Measurements from ENCODE around the gene PRPF18. TPM values are rescaled to one million over a fixed set of nuclear protein-coding genes. Genes with fewer than 3 reads are reported as not detected.
A peak's percentile ranks its signal among the peaks of the same experiment; 100 is the strongest.

PRPF18 gene
- total RNA-seq, 1 donor from 2014 or later = 22.9 TPM

DNA sequence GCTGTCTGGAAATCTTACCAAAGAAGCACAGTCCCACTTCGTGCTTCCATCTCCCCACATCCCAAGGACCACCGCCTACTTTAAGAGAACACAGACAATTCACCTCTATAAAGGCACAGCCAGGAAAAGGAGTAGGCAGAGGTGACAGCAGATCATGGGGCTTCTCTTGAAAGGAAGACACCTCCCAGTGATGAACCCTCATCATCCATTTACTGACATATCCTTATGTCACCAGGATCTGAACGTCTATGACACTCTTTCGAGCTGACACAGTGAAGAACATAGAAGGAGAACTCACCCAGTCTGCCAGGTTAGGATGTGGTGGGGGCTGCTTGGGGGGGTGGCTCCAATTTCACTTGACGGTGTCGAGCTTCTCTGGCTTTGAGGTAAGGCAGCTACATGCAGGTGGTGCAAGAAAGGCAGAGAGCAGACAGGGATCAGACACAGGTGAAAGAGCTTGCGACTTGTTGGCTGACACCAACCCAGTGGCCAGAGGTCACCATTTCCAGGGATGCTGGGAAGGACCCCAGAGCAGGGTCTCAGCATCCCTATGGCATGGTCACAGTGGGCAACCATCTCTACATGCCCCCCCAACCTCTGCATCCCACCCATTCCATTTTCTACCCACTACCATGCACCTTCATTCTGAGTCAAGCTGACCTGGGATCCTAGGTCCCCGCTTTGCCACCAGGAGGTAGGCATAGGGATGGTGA is 67.5 kb downstream of the PRPF18 start:
- no peaks in the 10 kb centered on the region for H3K36me3 Mint-ChIP-seq (ENCODE audit: low read depth)
- H3K9me3 Mint-ChIP-seq = no peaks in the 10 kb centered on the region
- no peaks in the 10 kb centered on the region for H3K27me3 Mint-ChIP-seq (ENCODE audit: low read depth)
- peaks cover 2% of the 10 kb centered on the region for H3K4me1 Mint-ChIP-seq (ENCODE audit: low read depth)
- no peak overlapping the region for H3K4me3 Mint-ChIP-seq (ENCODE audit: low read depth)
- no peak for DNase-seq (ENCODE audit: low spot score)
- no peak overlapping the region for H3K27ac Mint-ChIP-seq
- intact Hi-C loops (cut with micrococcal nuclease) = no loop called here

- Mint-ChIP-seq H3K27ac (no peak overlapping the region), H3K9me3 (no peaks in the 10 kb centered on the region), H3K36me3 (ENCODE audit: low read depth) (no peaks in the 10 kb centered on the region), H3K4me3 (ENCODE audit: low read depth) (no peak overlapping the region), H3K27me3 (ENCODE audit: low read depth) (no peaks in the 10 kb centered on the region), H3K4me1 (ENCODE audit: low read depth) (peaks cover 2% of the 10 kb centered on the region)
- intact Hi-C loops (cut with micrococcal nuclease) = no loop called here
- DNase-seq (ENCODE audit: low spot score) = no peak
Observed at GRCh38 chr10:13654846-13655245, 68.1 kb downstream of the PRPF18 start.

GRCh38 chr10:13656337-13657100 is 69.8 kb downstream of the PRPF18 start:
- Mint-ChIP-seq H3K4me3 (ENCODE audit: low read depth) (no peak overlapping the region), H3K27me3 (ENCODE audit: low read depth) (no peaks in the 10 kb centered on the region), H3K36me3 (ENCODE audit: low read depth) (no peaks in the 10 kb centered on the region), H3K4me1 (ENCODE audit: low read depth) (peaks cover 6% of the 10 kb centered on the region), H3K9me3 (no peaks in the 10 kb centered on the region), H3K27ac (no peak overlapping the region)
- intact Hi-C loops (cut with micrococcal nuclease) = no loop called here
- DNase-seq (ENCODE audit: low spot score) = no peak

- Mint-ChIP-seq H3K27me3 (ENCODE audit: low read depth) (no peaks in the 10 kb centered on the region), H3K4me1 (ENCODE audit: low read depth) (peaks cover 6% of the 10 kb centered on the region), H3K27ac (no peak overlapping the region), H3K36me3 (ENCODE audit: low read depth) (no peaks in the 10 kb centered on the region), H3K9me3 (no peaks in the 10 kb centered on the region), H3K4me3 (ENCODE audit: low read depth) (no peak overlapping the region)
- intact Hi-C loops (cut with micrococcal nuclease) = no loop called here
- no peak for DNase-seq (ENCODE audit: low spot score)
Observed at GRCh38 chr10:13657101-13657680, 70.4 kb downstream of the PRPF18 start.

DNA sequence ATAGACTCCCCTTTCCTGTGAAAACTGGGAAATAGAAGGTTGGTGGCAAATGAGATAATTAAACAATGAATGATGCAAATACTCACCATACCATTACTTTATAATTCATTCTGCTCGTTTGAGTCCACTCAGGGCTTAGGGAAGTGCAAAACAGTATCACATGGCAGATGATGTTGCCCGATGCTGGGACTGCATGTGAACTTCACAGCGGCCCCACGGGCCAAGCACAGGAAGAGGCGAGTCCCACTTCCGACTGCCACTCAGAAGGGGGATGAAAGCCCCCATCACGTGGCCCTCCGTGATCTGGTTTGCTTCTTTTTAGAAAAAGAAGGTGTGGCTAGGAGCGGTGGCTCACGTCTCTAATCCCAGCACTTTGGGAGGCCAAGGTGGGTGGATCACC is 71.5 kb downstream of the PRPF18 start:
- Mint-ChIP-seq H3K4me3 (ENCODE audit: low read depth) (no peak overlapping the region), H3K36me3 (ENCODE audit: low read depth) (no peaks in the 10 kb centered on the region), H3K4me1 (ENCODE audit: low read depth) (peaks cover 4% of the 10 kb centered on the region), H3K9me3 (no peaks in the 10 kb centered on the region), H3K27ac (no peak overlapping the region), H3K27me3 (ENCODE audit: low read depth) (no peaks in the 10 kb centered on the region)
- intact Hi-C loops (cut with micrococcal nuclease) = no loop called here
- DNase-seq (ENCODE audit: low spot score) = no peak

- Mint-ChIP-seq H3K4me3 (ENCODE audit: low read depth) (no peak overlapping the region), H3K27ac (no peak overlapping the region), H3K9me3 (no peaks in the 10 kb centered on the region), H3K4me1 (ENCODE audit: low read depth) (peaks cover 4% of the 10 kb centered on the region), H3K27me3 (ENCODE audit: low read depth) (no peaks in the 10 kb centered on the region), H3K36me3 (ENCODE audit: low read depth) (no peaks in the 10 kb centered on the region)
- DNase-seq (ENCODE audit: low spot score) = no peak
- intact Hi-C loops (cut with micrococcal nuclease) = no loop called here
Observed at GRCh38 chr10:13658871-13659685, 72.3 kb downstream of the PRPF18 start.

GRCh38 chr10:13659887-13660550 is 73.3 kb downstream of the PRPF18 start:
- Mint-ChIP-seq H3K4me1 (ENCODE audit: low read depth) (peaks cover 4% of the 10 kb centered on the region), H3K4me3 (ENCODE audit: low read depth) (no peak overlapping the region), H3K27me3 (ENCODE audit: low read depth) (no peaks in the 10 kb centered on the region), H3K9me3 (no peaks in the 10 kb centered on the region), H3K36me3 (ENCODE audit: low read depth) (no peaks in the 10 kb centered on the region), H3K27ac (no peak overlapping the region)
- intact Hi-C loops (cut with micrococcal nuclease) = loop anchor here (1.0 kb wide), 1 partner anchor 118 kb away; no protein-coding TSS in a partner anchor
- peak; percentile 50 for DNase-seq (ENCODE audit: low spot score)

DNA sequence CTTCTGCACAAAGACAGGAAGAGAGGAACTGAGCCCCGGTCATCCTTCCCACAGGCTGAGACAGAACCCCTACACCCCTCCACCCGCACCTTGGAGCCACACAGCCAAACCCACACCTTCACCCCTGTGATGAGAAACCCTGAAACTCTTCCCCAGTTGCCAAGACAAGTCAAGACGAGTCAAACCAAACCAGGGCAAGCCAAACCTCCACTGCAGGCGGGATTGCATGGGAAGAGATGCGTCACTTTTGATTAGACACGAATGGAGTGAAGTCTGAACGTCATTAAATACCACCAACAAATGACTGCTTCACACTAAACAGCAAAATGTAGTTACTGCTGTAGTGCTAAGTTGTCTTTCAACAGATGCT is 73.8 kb downstream of the PRPF18 start:
- Mint-ChIP-seq H3K4me1 (ENCODE audit: low read depth) (peaks cover 4% of the 10 kb centered on the region), H3K36me3 (ENCODE audit: low read depth) (no peaks in the 10 kb centered on the region), H3K27me3 (ENCODE audit: low read depth) (no peaks in the 10 kb centered on the region), H3K9me3 (no peaks in the 10 kb centered on the region), H3K4me3 (ENCODE audit: low read depth) (no peak overlapping the region), H3K27ac (no peak overlapping the region)
- DNase-seq (ENCODE audit: low spot score) = no peak
- intact Hi-C loops (cut with micrococcal nuclease) = loop anchor here (1.0 kb wide), 1 partner anchor 118 kb away; no protein-coding TSS in a partner anchor

GRCh38 chr10:13661256-13661655 is 74.5 kb downstream of the PRPF18 start:
- no peaks in the 10 kb centered on the region for H3K9me3 Mint-ChIP-seq
- peaks cover 4% of the 10 kb centered on the region for H3K4me1 Mint-ChIP-seq (ENCODE audit: low read depth)
- intact Hi-C loops (cut with micrococcal nuclease) = no loop called here
- no peak overlapping the region for H3K27ac Mint-ChIP-seq
- DNase-seq (ENCODE audit: low spot score) = no peak
- H3K36me3 Mint-ChIP-seq (ENCODE audit: low read depth) = no peaks in the 10 kb centered on the region
- H3K27me3 Mint-ChIP-seq (ENCODE audit: low read depth) = no peaks in the 10 kb centered on the region
- no peak overlapping the region for H3K4me3 Mint-ChIP-seq (ENCODE audit: low read depth)

- Mint-ChIP-seq H3K36me3 (ENCODE audit: low read depth) (no peaks in the 10 kb centered on the region), H3K4me3 (ENCODE audit: low read depth) (no peak overlapping the region), H3K9me3 (no peaks in the 10 kb centered on the region), H3K4me1 (ENCODE audit: low read depth) (no peaks in the 10 kb centered on the region), H3K27ac (no peak overlapping the region), H3K27me3 (ENCODE audit: low read depth) (no peaks in the 10 kb centered on the region)
- DNase-seq (ENCODE audit: low spot score) = no peak
- intact Hi-C loops (cut with micrococcal nuclease) = no loop called here
Observed at GRCh38 chr10:13665516-13666262, 78.9 kb downstream of the PRPF18 start.

DNA sequence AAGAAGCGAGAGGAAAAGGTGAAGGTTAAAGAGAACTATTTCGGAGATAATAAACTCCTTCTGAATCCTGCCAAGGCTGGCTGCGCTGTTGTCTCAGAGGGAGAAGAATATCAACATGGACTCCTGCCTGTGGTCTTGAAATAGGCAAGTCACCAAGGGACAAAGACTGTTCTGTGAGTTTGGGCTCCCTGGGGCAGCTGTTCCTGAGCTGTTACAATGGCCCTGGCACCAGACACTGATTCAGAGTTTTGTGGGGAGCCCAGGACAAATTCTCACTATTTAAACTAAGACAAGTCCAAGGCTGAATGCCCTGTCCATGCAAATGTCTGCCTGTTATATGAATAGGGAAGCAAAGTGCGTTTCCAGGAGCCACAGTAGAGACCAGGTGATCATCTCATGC is 81.4 kb downstream of the PRPF18 start:
- Mint-ChIP-seq H3K4me3 (ENCODE audit: low read depth) (no peak overlapping the region), H3K36me3 (ENCODE audit: low read depth) (no peaks in the 10 kb centered on the region), H3K4me1 (ENCODE audit: low read depth) (no peaks in the 10 kb centered on the region), H3K27ac (no peak overlapping the region), H3K9me3 (no peaks in the 10 kb centered on the region), H3K27me3 (ENCODE audit: low read depth) (no peaks in the 10 kb centered on the region)
- no peak for DNase-seq (ENCODE audit: low spot score)
- intact Hi-C loops (cut with micrococcal nuclease) = no loop called here
